ENCODE data around the gene IGDCC3.
A peak's percentile ranks its signal among the peaks of the same experiment; 100 is the strongest.

Gene IGDCC3

DNA sequence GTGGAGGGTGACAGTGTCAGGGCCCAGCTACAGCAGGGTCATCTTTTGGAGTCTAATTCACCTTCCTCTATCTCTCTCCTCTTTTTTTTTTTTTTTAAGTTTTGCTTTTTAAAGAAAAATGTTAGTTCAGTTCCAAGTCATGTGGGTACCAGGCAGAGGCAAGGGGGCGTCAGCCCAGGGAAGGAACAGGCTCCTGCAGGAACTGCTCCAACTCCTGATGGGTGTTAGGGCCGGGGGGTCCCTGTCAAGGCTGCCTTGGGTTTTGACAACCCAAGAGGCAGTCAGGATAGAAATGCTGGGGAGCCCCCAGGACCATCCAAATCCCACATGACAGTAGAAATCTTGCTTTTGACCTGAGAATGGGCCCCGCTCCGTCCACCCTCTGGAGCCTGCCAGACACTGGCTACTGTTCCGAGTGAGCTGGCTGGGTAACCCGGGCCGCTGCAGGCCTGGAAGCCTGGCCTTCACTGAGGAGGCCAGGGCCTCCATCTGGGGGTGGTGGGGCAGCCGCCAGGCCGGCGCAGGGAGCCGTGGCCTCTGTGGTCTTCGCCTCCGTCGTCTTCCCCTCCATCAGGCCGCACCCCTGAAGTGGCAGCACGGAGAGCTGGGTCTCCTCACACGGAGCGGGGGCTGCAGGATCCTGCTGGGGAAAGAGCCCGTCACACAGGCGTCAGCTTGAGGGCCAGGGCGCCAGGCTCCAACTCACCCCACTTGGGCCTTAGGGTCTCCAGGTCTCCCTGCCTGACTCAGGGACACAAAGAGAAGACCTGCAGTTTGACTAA lies 49.1 kb downstream of the IGDCC3 start:
- no peak for DNase-seq (ENCODE audit: low read depth, low spot score)

DNA sequence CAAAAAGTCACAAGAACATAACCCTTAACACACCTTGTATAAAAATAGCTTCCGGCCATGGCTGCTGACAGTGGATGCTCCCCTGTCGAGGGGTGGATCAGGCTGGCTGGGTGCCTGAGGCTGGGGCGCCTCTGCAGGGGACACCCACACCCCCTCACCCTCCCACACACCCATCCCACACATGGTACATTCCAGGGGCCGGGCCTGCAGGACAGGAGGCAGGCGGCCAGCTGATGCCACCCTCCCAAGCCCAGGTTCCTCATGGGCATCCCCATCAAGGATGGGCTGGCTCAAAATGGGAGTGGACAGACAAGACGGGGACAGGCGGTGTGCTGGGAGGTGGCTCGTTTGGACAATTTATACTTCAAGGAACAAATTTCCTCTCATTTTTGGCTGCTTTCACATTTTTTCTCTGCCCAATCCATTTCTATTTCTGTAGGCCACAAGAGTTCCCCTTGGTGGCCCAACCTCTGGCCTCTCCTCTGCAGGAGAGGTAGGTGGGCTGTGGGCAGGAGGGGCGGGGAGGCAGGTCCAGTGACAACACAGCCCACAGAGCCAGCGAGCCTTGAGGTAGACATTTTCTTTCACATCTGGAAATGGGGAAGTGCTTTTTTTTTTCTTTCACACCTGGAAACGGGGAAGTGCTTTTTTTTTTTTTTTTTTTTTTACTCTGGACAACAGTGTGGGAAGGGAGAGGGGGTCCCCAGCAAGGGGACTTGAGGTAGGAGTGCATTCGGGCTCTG lies 50.0 kb downstream of the IGDCC3 start:
- DNase-seq (ENCODE audit: low read depth, low spot score), result no peak

DNA sequence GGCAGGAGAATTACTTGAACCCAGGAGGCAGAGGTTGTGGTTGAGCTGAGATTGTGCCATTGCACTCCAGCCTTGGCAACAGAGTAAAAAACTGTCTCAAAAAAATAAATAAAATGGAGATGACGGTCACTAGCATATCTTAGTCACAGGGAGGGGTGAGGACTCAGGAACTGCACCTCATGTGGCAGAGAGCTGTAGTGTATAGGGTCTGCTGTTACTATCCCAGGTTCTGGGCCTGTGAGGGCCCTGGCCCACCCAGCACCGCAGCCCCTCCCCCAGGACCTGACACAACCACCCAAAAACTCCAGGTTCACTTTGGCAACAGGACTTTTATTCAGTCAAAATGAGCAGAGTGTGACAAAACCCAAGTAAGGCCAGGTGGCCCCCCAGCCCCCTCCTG lies 51.0 kb downstream of the IGDCC3 start:
- DNase-seq (ENCODE audit: low read depth, low spot score), result no peak

DNA sequence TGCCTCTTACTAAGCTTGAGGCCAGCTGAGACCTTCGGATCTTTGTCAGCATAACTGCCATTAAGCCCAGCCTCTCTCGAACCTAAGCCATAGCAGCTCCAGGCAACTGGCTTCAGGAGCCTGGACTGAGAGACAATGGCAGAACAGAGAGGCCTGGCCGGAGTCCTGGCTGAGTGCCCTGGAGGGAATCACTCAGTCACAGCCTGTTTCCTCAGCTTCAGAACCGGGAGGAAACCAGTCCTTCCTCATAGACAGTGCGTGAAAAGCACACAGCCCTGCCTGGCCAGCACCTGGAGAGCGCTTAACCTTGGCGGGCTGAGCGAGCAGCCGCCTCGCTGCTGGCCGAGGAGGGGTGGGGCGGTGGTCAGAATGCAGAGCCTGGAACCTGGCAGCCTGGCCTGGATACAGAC lies 51.7 kb downstream of the IGDCC3 start:
- no peak for DNase-seq (ENCODE audit: low read depth, low spot score)

DNA sequence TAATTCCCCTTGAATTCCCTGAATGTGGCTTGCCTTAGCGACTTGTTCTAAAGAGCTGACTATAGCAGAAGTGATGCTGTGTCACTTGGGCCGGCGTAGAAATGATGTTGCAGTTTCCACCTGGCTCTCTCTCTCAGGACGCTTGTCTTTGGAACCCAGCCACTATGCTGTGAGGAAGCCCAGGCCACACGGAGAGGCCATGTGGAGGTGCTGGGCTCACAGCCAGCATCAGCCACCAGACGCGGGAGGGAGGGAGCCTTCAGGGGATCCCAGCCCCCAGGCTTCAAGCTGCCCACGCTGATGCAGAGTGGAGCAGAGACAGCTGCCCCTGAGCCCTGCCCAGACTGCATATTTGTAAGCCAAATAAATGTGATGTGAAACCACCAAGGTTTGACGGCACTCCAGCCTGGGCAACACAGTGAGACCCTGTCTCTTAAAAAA lies 54.7 kb downstream of the IGDCC3 start:
- no peak for DNase-seq (ENCODE audit: low read depth, low spot score)

DNA sequence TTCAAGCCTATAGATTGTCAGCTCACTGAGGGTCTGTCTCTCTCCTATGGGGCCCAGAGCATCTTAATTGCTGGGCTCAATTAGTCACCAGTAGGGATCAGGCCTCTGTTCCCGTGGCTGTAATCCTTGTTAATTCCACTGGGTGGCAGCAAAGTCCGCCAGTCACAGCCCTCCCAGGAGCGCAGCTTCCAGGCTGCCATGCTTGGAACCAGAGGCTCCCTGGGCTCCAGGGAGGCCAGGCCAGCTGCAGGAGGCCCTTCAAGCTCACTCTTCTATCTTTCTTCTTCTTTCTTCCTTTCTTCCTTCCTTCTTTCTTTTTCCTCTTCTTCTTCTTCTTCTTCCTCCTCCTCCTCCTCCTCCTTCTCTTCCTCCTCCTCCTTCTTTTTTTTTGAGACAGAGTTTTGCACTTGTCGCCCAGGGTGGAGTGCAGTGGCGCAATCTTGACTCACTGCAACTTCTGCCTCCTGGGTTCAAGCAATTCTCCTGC lies 58.9 kb downstream of the IGDCC3 start:
- DNase-seq (ENCODE audit: low read depth, low spot score), result no peak

DNA sequence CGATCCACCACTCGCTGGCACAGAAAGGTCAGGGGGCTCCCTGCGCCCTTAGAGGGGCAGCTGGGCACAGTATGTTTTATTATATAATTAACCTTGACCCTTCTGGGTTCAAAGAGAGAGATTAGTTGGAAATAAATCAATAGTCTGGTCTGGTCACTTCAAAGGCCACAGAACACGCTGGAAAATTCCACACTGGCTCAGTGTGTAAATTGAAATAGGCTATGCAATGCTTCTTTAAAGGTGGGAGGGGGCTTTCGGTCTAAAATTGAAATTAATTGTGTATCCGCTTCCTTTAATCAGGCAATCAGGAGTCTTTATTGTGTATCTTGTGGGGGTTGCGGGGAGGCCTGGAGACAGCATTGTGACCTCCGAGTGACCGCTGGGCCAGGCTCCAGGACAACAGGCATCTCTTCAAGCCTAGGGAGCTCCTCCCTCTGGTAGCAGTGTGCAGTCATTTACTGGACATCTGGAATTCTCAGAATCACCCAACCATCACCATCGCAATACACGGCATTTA lies 65.3 kb downstream of the IGDCC3 start:
- no peak for DNase-seq (ENCODE audit: low read depth, low spot score)

DNA sequence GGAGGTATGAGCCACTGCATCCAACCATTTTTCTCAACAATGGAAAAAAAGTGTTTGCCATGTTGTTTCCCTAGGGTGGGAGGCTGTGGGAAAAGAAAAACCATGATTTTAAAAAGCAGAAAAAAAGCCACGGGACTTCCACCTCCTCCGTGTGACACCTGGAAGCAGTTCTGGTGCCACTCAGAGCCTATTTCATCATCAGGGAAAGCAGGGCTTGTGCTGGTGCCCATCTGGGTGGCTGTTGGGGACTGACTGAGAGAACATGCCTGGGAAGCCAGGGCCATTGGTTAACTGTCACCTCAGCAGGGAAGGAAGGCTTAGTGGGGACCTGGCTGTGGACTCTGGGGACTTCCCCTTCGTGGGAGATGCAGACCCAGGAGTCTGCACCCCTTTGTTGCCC lies 66.0 kb downstream of the IGDCC3 start:
- DNase-seq (ENCODE audit: low read depth, low spot score), result no peak

DNA sequence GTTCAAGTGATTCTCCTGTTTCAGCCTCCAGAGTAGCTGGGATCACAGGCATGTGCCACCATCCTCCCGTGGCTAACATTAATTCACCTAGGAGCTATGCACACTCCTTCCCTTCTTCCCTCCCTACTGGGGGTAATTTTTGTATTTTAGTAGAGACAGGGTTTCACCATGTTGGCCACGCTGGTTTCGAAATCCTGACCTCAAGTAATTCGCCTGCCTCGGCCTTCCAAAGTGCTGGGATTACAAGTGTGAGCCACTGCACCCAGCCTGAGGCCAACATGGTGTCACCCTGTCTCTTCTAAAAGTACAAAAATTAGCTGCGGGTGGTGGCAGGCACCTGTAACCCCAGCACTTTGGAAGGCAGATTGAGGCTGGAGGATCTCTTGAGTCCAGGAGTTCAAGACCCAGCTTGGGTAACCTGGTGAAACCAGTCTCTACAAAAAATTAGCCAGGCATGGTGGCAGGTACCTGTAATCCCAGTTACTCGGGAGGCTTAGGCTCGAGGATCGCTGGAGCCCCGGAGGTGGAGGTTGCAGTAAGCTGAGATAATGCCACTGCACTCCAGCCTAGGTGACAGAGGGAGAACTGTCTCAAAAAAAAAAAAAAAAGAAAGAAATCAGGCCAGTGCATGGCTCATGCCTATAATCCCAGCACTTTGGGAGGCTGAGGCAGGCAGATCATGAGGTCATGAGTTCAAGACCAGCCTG lies 67.2 kb downstream of the IGDCC3 start:
- DNase-seq (ENCODE audit: low read depth, low spot score), result no peak

DNA sequence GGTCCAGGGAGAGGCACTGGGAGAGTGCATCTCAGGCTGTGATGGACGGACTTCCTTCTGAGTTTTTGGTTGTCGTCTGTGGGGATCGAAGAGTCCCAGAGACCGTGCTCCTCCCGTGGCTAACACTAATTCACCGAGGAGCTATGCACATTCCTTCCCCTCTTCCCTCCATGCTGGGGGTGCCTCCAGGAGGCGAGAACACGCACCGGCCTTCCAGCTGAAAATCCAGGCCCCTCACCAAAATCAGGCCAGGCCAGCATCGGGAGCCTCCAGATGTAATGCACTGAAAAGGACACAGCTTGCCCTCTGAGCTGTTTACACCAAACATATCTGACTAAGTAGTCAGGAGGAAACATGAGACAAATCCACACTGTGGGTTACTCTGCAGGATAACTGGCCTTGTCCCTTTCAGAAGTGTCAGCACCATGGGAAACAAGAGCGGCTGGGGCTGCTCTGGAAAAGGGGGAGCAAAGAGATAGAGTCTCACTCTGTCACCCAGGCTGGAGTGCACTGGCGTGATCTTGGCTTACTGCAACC lies 67.9 kb downstream of the IGDCC3 start:
- DNase-seq (ENCODE audit: low read depth, low spot score), result no peak

DNA sequence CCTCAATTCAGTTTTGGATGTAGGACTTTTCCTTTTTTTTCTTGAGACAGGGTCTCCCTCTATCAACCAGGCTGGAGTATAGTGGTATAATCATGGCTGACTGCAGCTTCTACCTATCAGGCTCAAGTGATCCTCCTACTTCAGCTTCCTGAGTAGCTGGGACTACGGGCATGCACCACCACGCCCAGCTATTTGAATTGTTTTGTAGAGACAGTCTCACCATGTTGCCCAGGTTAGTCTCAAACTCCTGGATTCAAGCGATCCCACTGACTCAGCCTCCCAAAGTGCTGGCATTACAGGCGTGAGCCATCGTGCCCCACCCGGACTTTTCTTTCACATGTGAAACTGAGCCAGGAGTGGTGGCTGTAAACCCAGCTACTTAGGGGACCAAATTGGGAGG lies 69.8 kb downstream of the IGDCC3 start:
- DNase-seq (ENCODE audit: low read depth, low spot score), result no peak

DNA sequence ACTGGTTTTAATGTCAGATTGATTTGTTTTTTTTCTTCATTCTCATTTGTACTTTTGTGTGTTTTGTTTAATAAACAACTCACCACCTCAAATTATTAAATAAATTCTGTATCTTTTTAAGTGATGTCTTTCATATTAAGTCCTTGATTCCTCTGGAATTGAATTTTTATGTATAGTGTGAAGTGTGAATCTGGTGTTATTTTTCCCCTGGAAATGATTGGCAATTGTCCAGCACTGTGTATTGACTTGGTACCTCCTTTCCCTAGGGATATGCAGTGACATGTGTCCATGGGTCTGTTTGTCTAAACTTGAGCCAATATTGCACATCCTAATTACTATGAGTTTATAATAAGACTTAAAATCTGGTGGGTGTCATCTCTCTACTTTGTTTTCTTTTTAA lies 71.3 kb downstream of the IGDCC3 start:
- DNase-seq (ENCODE audit: low read depth, low spot score), result no peak

DNA sequence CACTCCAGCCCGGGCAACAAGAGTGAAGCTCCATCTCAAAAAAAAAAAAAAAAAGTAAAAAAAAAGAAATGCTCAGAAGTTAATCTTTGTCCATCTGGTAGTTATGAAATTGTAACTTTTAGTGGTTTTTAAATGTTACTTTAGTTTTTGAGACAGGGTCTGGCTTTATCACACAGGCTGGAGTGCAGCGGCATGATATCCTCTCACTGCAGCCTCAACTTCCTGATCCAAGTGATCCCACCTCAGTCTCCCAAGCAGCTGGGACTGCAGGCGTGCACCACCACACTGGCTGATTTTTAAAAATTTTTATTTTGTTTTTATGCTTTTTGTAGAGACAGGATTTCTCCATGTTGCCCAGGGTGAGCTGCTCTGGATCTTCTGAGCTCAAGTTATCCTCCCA lies 72.0 kb downstream of the IGDCC3 start:
- DNase-seq (ENCODE audit: low read depth, low spot score), result no peak

DNA sequence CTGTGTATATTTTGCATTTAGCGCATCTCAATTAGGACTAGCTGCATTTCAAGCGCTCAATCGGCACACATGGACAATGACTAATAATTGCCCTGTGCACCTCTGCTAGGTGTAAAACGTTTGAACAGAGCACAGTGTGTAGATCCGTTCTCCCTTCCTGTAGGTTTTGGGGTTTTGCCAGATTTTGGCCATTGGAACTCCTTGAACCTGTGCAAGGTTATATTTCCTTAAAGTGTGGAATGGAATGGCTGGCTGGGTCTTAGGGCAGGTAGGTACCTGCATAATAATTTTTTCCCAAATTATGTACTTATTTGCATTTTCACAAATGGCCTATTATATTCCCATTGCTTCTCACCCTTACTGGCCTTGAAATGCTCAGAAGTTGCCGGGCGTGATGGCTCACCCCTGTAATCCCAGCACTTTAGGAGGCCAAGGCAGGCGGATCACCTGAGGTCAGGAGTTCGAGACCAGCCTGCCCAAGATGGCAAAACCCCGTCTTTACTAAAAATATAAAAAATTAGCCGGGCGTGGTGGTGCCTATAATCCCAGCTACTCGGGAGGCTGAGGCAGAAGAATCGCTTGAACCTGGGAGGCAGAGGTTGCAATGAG lies 72.5 kb downstream of the IGDCC3 start:
- no peak for DNase-seq (ENCODE audit: low read depth, low spot score)

DNA sequence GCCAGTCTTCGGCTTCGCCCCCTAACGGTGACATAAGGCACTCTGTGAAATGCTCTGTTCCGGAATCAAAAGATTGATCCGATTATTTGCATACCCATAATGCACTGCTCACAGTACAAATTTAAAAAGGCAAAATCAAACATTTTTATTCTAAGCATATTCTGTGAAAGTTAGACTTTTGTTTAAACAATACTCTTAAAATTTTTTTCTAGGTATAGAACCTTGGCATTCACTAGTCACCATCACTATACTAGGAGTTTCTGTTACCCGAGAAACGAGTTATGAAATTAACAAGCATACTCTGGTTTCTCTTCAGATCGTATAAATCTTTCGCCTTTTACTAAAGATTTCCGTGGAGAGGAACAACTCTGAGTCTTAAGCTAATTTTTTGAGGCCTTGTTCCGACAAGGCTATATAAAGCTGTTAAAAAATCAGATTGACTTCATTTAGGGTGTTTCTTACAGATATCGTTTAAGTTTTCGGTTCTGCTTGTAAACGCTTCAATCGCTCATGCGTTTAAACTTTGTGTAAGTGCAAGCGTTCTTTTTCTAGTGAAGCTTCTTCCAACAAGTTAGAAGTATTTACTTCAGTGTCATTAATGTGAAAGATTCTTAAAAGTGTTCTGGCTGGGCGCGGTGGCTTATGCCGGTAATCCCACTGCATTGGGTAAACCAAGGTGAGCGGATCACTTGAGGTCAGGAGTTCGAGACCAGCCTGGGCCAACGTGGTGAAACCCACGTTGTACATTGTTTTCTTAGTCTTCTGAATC lies 73.2 kb downstream of the IGDCC3 start, which contains the start of gene RNU5B-1:
TSS of gene RNU5B-1 (plus strand) at position 297 of the 769 bp plus-strand sequence.
- DNase-seq (ENCODE audit: low read depth, low spot score), result peak; percentile 85

DNA sequence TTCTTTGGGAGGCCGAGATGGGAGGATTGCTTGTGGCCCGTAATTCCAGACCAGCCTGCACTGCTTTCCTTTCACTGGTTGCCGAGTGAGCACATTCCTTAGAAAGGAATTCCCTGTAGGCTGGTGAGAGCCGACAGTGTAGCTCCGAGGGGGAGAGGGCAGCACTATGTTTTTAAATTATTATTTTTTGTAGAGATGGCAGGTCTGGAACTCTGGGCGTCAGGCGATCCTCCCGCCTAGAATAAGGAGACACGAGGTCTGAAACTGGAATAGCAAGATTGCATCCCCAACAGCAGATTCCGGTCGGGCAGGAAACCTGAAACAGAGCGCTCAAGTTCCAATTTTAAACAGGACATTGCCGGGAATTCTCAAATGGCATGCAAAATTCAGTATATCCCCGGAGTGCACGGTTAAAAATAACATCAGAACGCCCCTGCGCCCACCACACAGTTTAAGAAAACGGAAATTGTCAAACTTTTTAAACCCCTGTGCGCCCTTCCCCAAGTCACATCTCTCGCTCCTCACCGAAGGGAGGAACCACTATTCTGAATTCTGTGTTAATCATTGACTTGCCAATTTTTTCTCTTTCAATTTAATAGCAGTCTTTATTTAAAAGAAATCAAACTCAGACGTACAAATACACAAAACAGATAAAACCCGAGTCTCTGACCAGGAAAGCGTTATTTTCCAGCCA lies 74.0 kb downstream of the IGDCC3 start:
- no peak for DNase-seq (ENCODE audit: low read depth, low spot score)

DNA sequence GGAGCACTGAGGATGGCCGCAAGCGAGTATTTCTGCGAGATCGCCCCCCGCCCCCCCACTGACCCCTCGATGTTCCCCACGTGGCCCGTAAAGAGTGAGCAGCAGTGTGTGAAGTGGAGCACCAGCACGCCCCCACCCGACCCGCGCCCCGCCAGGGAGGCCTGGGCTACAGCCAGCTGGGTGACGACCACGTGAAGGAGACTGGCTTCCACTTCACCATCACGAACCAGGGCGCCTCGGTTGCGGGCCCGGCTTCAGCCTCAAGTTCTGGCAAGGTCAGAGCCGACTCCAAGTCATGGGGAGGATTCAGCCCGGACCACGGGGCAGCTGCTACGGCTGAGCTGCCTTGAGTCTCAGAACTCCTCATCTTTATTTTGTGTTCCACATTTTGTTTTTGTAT lies 75.7 kb downstream of the IGDCC3 start:
- no peak for DNase-seq (ENCODE audit: low read depth, low spot score)

DNA sequence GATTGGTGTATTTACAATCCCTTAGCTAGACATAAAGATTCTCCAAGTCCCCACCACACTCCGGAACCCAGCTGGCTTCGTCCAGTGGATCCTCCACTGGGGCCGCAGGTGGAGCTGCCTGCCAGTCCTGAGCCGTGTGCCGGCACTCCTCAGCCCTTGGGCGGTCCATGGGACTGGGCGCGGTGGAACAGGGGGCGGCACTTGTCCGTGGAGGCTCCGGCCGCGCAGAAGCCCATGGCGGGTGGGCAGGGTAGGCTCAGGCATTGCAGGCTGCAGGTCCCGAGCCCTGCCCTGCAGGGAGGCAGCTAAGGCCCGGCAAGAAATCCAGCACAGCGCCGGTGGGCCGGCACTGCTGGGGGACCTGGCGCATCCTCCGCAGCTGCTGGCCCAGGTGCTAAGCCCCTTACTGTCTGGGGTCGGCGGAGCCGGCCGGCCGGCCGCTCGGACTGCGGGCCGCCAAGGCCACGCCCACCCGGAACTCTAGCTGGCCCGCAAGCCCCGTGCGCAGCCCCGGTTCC lies 76.8 kb downstream of the IGDCC3 start:
- DNase-seq (ENCODE audit: low read depth, low spot score), result no peak

DNA sequence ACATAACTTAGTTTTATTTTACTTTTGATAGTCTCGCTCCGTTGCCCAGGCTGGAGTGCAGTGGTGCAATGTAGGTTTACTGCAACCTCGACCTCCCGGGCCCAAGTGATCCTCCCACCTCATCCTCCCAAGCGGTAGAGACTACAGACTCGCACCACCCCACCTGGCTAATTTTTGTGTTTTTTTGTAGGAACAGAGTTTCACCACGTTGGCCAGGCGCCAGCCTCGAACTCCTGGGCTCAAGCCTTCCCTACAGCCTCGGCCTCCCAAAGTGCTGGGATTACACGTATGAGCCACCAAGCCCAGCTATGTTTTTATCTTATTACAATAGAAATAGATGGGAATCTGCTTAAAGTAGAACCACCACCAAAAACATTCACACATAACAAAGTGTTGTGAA lies 79.1 kb downstream of the IGDCC3 start:
- no peak for DNase-seq (ENCODE audit: low read depth, low spot score)
